Measurements from ENCODE around the gene ABCC5. TPM values are rescaled to one million over a fixed set of nuclear protein-coding genes. Genes with fewer than 3 reads are reported as not detected.

The ABCC5 gene
- total and polyA plus RNA-seq, 4 donors, result 13.0 to 49.6 (median 26.4) TPM

DNA sequence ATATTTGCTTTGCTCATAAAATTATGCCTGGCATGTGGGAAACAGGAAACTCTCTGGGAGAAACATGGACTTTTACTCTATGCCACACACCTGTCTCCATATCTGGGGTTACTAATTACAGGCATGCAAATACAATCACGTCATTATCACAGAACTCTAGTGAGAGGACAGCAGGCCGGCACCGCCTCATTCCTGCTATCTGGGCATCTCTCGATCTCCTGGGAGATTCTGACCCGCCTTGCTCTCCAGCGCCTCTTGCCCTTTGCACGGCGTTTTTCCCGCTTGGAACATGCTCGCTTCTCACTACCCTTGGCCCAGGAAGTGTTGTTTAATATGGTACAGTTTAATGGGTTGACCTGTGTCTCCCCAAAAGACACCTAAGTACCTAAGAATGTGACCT lies 87.6 kb downstream of the ABCC5 start:
- intact Hi-C loops (cut with DNase I), result no loop called here
- peaks cover 4 to 7% of the 10 kb centered on the region in 2 donors for H3K36me3 ChIP-seq (ENCODE audit: control insufficient read depth in 1 of 2, insufficient read depth in 2 of 2, low read length in 1 of 2)
- 91 to 95% methylated on average over 10 of the region's 10 CpGs for WGBS, 2 donors

GRCh38 chr3:183927059-183927458 lies 90.6 kb downstream of the ABCC5 start:
- no peak overlapping the region for H3K27ac ChIP-seq (ENCODE audit: low read depth in 1 of 2, low read length in 2 of 2)
- intact Hi-C loops (cut with DNase I), result no loop called here
- no peaks in the 10 kb centered on the region for H3K9me3 ChIP-seq (ENCODE audit: control insufficient read depth, low read length)
- no peaks in the 10 kb centered on the region for H3K4me1 ChIP-seq (ENCODE audit: control insufficient read depth in 1 of 2, insufficient read depth in 2 of 2, low read length in 2 of 2)
- no peak overlapping the region for H3K4me3 ChIP-seq (ENCODE audit: low read length in 2 of 2)
- ATAC-seq (ENCODE audit: low FRiP score) (no peak), DNase-seq (no peak)
- WGBS, 2 donors, result 98 to 100% methylated on average over 3 of the region's 3 CpGs
- no peaks in the 10 kb centered on the region for H3K27me3 ChIP-seq (ENCODE audit: control insufficient read depth in 1 of 2, insufficient read depth in 2 of 2, low read length in 1 of 2)
- H3K36me3 ChIP-seq (ENCODE audit: control insufficient read depth in 1 of 2, insufficient read depth in 2 of 2, low read length in 1 of 2), result peaks cover 9 to 10% of the 10 kb centered on the region in 2 donors

More for the DNA sequence above, 87.6 kb downstream of the ABCC5 start:
- H3K27me3 ChIP-seq (ENCODE audit: control insufficient read depth in 1 of 2, insufficient read depth in 2 of 2, low read length in 1 of 2), result no peaks in the 10 kb centered on the region
- no peak for ATAC-seq (ENCODE audit: low FRiP score)
- H3K9me3 ChIP-seq (ENCODE audit: control insufficient read depth, low read length), result no peaks in the 10 kb centered on the region
- H3K4me3 ChIP-seq (ENCODE audit: low read length in 2 of 2), result no peak overlapping the region
- DNase-seq, result no peak
- H3K4me1 ChIP-seq (ENCODE audit: control insufficient read depth in 1 of 2, insufficient read depth in 2 of 2, low read length in 2 of 2), result no peaks in the 10 kb centered on the region
- H3K27ac ChIP-seq (ENCODE audit: low read depth in 1 of 2, low read length in 2 of 2), result no peak overlapping the region

- H3K4me1 ChIP-seq (ENCODE audit: control insufficient read depth in 1 of 2, insufficient read depth in 2 of 2, low read length in 2 of 2), result no peaks in the 10 kb centered on the region
- peaks cover 10 to 11% of the 10 kb centered on the region in 2 donors for H3K36me3 ChIP-seq (ENCODE audit: control insufficient read depth in 1 of 2, insufficient read depth in 2 of 2, low read length in 1 of 2)
- H3K27me3 ChIP-seq (ENCODE audit: control insufficient read depth in 1 of 2, insufficient read depth in 2 of 2, low read length in 1 of 2), result no peaks in the 10 kb centered on the region
- no peak overlapping the region for H3K4me3 ChIP-seq (ENCODE audit: low read length in 2 of 2)
- DNase-seq (no peak), ATAC-seq (ENCODE audit: low FRiP score) (no peak)
- H3K9me3 ChIP-seq (ENCODE audit: control insufficient read depth, low read length), result no peaks in the 10 kb centered on the region
- intact Hi-C loops (cut with DNase I), result no loop called here
- no peak overlapping the region for H3K27ac ChIP-seq (ENCODE audit: low read depth in 1 of 2, low read length in 2 of 2)
- 95 to 96% methylated on average over 7 of the region's 7 CpGs for WGBS, 2 donors
These were observed 92.7 kb downstream of the ABCC5 start for GRCh38 chr3:183924956-183925355.

DNA sequence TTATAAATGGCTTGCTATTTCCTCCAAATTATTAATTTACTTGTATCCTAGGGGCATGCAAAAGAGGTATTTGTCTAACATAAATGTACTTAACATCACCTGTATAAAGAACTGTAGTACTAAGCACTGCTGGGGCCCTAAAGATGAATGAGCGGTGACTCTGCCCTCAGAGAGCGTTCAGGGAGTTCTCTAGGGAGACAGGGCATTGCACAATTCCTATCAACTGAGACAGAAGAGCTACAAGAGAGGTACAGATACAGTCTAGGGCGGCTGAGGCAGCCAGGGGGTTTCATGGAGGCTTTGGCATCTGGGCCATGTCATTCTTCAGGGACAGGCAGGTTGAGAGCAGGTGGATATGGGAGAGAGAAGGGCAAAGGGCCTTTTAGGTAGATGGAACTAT lies 93.1 kb downstream of the ABCC5 start:
- H3K4me1 ChIP-seq (ENCODE audit: control insufficient read depth in 1 of 2, insufficient read depth in 2 of 2, low read length in 2 of 2), result no peaks in the 10 kb centered on the region
- no peak for ATAC-seq (ENCODE audit: low FRiP score)
- 94 to 95% methylated on average over 3 of the region's 3 CpGs for WGBS, 2 donors
- no peak overlapping the region for H3K27ac ChIP-seq (ENCODE audit: low read depth in 1 of 2, low read length in 2 of 2)
- peaks cover 10 to 12% of the 10 kb centered on the region in 2 donors for H3K36me3 ChIP-seq (ENCODE audit: control insufficient read depth in 1 of 2, insufficient read depth in 2 of 2, low read length in 1 of 2)
- no peak for DNase-seq
- intact Hi-C loops (cut with DNase I), result no loop called here
- no peak overlapping the region for H3K4me3 ChIP-seq (ENCODE audit: low read length in 2 of 2)
- no peaks in the 10 kb centered on the region for H3K9me3 ChIP-seq (ENCODE audit: control insufficient read depth, low read length)
- no peaks in the 10 kb centered on the region for H3K27me3 ChIP-seq (ENCODE audit: control insufficient read depth in 1 of 2, insufficient read depth in 2 of 2, low read length in 1 of 2)

DNA sequence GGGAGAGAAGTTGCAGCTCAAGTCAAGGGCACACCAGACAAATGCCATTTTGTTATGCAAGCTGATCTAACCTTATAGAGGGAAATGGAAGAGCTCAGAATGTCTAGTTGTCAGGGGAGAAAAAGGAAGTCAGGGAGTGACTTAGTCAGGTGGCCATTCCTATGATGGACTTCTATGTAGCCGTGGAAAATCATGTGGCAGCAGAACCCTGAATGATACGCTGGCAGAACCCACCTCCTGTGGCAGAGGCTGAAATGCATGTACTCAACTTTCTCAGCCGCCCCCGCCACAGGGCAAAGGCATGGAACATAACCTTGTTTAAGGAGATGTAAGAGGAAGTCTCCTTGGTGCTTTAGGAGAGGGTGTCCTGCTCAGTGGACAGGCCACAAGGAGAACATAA lies 95.3 kb downstream of the ABCC5 start:
- no peak for ATAC-seq (ENCODE audit: low FRiP score)
- H3K9me3 ChIP-seq (ENCODE audit: control insufficient read depth, low read length), result no peaks in the 10 kb centered on the region
- no peak for DNase-seq
- no peaks in the 10 kb centered on the region for H3K4me1 ChIP-seq (ENCODE audit: control insufficient read depth in 1 of 2, insufficient read depth in 2 of 2, low read length in 2 of 2)
- WGBS, 2 donors, result 93 to 95% methylated on average over 4 of the region's 4 CpGs
- peaks cover 7 to 12% of the 10 kb centered on the region in 2 donors for H3K36me3 ChIP-seq (ENCODE audit: control insufficient read depth in 1 of 2, insufficient read depth in 2 of 2, low read length in 1 of 2)
- no peaks in the 10 kb centered on the region for H3K27me3 ChIP-seq (ENCODE audit: control insufficient read depth in 1 of 2, insufficient read depth in 2 of 2, low read length in 1 of 2)
- H3K4me3 ChIP-seq (ENCODE audit: low read length in 2 of 2), result no peak overlapping the region
- intact Hi-C loops (cut with DNase I), result no loop called here
- no peak overlapping the region for H3K27ac ChIP-seq (ENCODE audit: low read depth in 1 of 2, low read length in 2 of 2)

- Histone ChIP-seq H3K27ac (ENCODE audit: low read depth in 1 of 2, low read length in 2 of 2) (no peak overlapping the region), H3K36me3 (ENCODE audit: control insufficient read depth in 1 of 2, insufficient read depth in 2 of 2, low read length in 1 of 2) (peaks cover 6 to 9% of the 10 kb centered on the region in 2 donors), H3K9me3 (ENCODE audit: control insufficient read depth, low read length) (no peaks in the 10 kb centered on the region), H3K4me1 (ENCODE audit: control insufficient read depth in 1 of 2, insufficient read depth in 2 of 2, low read length in 2 of 2) (no peaks in the 10 kb centered on the region), H3K27me3 (ENCODE audit: control insufficient read depth in 1 of 2, insufficient read depth in 2 of 2, low read length in 1 of 2) (no peaks in the 10 kb centered on the region), H3K4me3 (ENCODE audit: low read length in 2 of 2) (no peak overlapping the region)
- no peak for DNase-seq
- ATAC-seq (ENCODE audit: low FRiP score), result no peak
- 94% methylated on average over 15 of the region's 15 CpGs for WGBS, 2 donors
- intact Hi-C loops (cut with DNase I), result no loop called here
These were observed 96.6 kb downstream of the ABCC5 start for GRCh38 chr3:183921096-183921495.

- Histone ChIP-seq H3K4me3 (ENCODE audit: low read length in 2 of 2) (no peak overlapping the region), H3K9me3 (ENCODE audit: control insufficient read depth, low read length) (no peaks in the 10 kb centered on the region), H3K4me1 (ENCODE audit: control insufficient read depth in 1 of 2, insufficient read depth in 2 of 2, low read length in 2 of 2) (no peaks in the 10 kb centered on the region), H3K36me3 (ENCODE audit: control insufficient read depth in 1 of 2, insufficient read depth in 2 of 2, low read length in 1 of 2) (peaks cover 6 to 8% of the 10 kb centered on the region in 2 donors), H3K27me3 (ENCODE audit: control insufficient read depth in 1 of 2, insufficient read depth in 2 of 2, low read length in 1 of 2) (no peaks in the 10 kb centered on the region), H3K27ac (ENCODE audit: low read depth in 1 of 2, low read length in 2 of 2) (no peak overlapping the region)
- ATAC-seq (ENCODE audit: low FRiP score), result no peak
- 90 to 93% methylated on average over 14 of the region's 14 CpGs for WGBS, 2 donors
- DNase-seq, result no peak
- intact Hi-C loops (cut with DNase I), result no loop called here
These were observed 97.3 kb downstream of the ABCC5 start for GRCh38 chr3:183920416-183920815.

DNA sequence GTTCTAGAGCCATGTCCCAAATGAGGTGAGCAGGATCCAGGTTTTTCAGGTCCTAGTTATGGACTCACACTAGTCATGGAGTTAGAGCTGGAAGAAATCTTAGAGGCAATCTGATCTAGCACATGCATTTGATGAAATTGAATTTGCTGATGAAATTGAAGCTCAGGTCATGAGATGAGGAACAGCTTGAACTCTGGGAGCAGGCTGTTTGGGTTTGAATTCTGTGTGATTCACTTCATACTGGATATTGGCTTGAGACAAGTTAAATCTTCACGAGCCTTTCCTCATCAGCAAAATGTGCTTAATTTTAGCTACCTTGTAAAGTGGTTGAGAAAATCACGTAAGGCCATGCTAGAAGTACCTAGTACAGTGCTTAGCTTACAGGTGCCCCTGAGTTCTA lies 99.5 kb downstream of the ABCC5 start:
- DNase-seq, result no peak
- H3K27ac ChIP-seq (ENCODE audit: low read depth in 1 of 2, low read length in 2 of 2), result no peak overlapping the region
- intact Hi-C loops (cut with DNase I), result no loop called here
- ATAC-seq (ENCODE audit: low FRiP score), result no peak
- H3K4me1 ChIP-seq (ENCODE audit: control insufficient read depth in 1 of 2, insufficient read depth in 2 of 2, low read length in 2 of 2), result no peaks in the 10 kb centered on the region
- no peaks in the 10 kb centered on the region for H3K27me3 ChIP-seq (ENCODE audit: control insufficient read depth in 1 of 2, insufficient read depth in 2 of 2, low read length in 1 of 2)
- H3K36me3 ChIP-seq (ENCODE audit: control insufficient read depth in 1 of 2, insufficient read depth in 2 of 2, low read length in 1 of 2), result peaks cover 0 to 3% of the 10 kb centered on the region in 2 donors
- WGBS, 2 donors, result 80 to 85% methylated on average over 2 of the region's 2 CpGs
- H3K9me3 ChIP-seq (ENCODE audit: control insufficient read depth, low read length), result no peaks in the 10 kb centered on the region
- no peak overlapping the region for H3K4me3 ChIP-seq (ENCODE audit: low read length in 2 of 2)

GRCh38 chr3:183917776-183918175 lies 99.9 kb downstream of the ABCC5 start:
- no peak overlapping the region for H3K27ac ChIP-seq (ENCODE audit: low read depth in 1 of 2, low read length in 2 of 2)
- H3K36me3 ChIP-seq (ENCODE audit: control insufficient read depth in 1 of 2, insufficient read depth in 2 of 2, low read length in 1 of 2), result peaks cover 0 to 3% of the 10 kb centered on the region in 2 donors
- 84 to 85% methylated on average over 4 of the region's 4 CpGs for WGBS, 2 donors
- DNase-seq, result no peak
- no peak overlapping the region for H3K4me3 ChIP-seq (ENCODE audit: low read length in 2 of 2)
- ATAC-seq (ENCODE audit: low FRiP score), result no peak
- no peaks in the 10 kb centered on the region for H3K4me1 ChIP-seq (ENCODE audit: control insufficient read depth in 1 of 2, insufficient read depth in 2 of 2, low read length in 2 of 2)
- no peaks in the 10 kb centered on the region for H3K27me3 ChIP-seq (ENCODE audit: control insufficient read depth in 1 of 2, insufficient read depth in 2 of 2, low read length in 1 of 2)
- intact Hi-C loops (cut with DNase I), result no loop called here
- no peaks in the 10 kb centered on the region for H3K9me3 ChIP-seq (ENCODE audit: control insufficient read depth, low read length)
